Transverse colon (tissue), 4 donors: ENCODE measurements around the gene GOLT1A. TPM values are rescaled to one million over a fixed set of nuclear protein-coding genes. Genes with fewer than 3 reads are reported as not detected.
"Not testable (repeated sequence)": the region's sequence is repeated elsewhere in the genome, so short reads cannot be mapped to it uniquely, and the experiment has no call there.

ENCODE experiments used
- DNase-seq: peaks from one replicate; pipeline ENCODE4 v3.0.0-alpha.2; 2019
- H3K27ac ChIP-seq, 4 donors: fragments of 200-600 bp; sonication (generic); 2 replicates each; pipeline ENCODE4 v1.5.1; 2016 to 2018; ENCODE audit warnings: inconsistent platforms in 4 of 4
- H3K27me3 ChIP-seq: fragments of 200-600 bp; sonication (generic); 2 replicates; pipeline ENCODE4 v1.5.1; 2017; ENCODE audit warnings: inconsistent platforms
- H3K36me3 ChIP-seq, 4 donors: fragments of 200-600 bp; sonication (generic); 2 replicates each; pipeline ENCODE4 v1.5.1; 2017 to 2019; ENCODE audit warnings: inconsistent platforms in 4 of 4
- H3K4me1 ChIP-seq, 4 donors: fragments of 200-600 bp; sonication (generic); 2 replicates each; pipeline ENCODE4 v1.5.1; 2017 to 2020; ENCODE audit warnings: inconsistent platforms in 4 of 4
- H3K4me3 ChIP-seq, 4 donors: fragments of 200-600 bp; sonication (generic); 1 replicate in 1 of 4; 2 replicates in 3 of 4; pipeline versions ENCODE4 v1.5.1 to v1.6.1; 2017 to 2019; ENCODE audit warnings: inconsistent platforms in 4 of 4
- H3K9me3 ChIP-seq, 2 donors: fragments of 200-600 bp; sonication (generic); 2 replicates each; pipeline ENCODE4 v1.5.1; 2017 to 2019; ENCODE audit warnings: inconsistent platforms in 2 of 2
- CTCF ChIP-seq, 5 experiments: fragments of 200-600 bp in 3 of 5; fragments of 450-650 bp in 2 of 5; sonication (generic) in 3 of 5; IDR thresholded peaks; 1 replicate in 2 of 5; 2 replicates in 3 of 5; pipeline ENCODE4 v1.5.1; 2016 to 2017; ENCODE audit warnings: antibody characterized with exemption in 5 of 5, inconsistent platforms in 3 of 5, mild to moderate bottlenecking in 2 of 5, moderate library complexity in 1 of 5
- EP300 ChIP-seq: sonication (generic); formaldehyde crosslinking; IDR thresholded peaks from one replicate; pipeline ENCODE4 v1.6.1; 2017; ENCODE audit warnings: antibody characterized with exemption, low read depth
- POLR2A ChIP-seq: fragments of 450-650 bp; IDR thresholded peaks from one replicate; pipeline ENCODE4 v1.6.1; 2016; ENCODE audit warnings: antibody characterized with exemption, mild to moderate bottlenecking, moderate library complexity
- POLR2AphosphoS5 ChIP-seq, 3 donors: sonication (generic); formaldehyde crosslinking; IDR thresholded peaks; one replicate each; pipeline ENCODE4 v1.6.1; 2016; ENCODE audit warnings: antibody characterized with exemption in 3 of 3
- WGBS, 2 donors: methylation state at CpG; one replicate each; pipeline ENCODE4 v1.1.5; 2018; ENCODE audit warnings: low coverage in 1 of 2; 5-methylcytosine and 5-hydroxymethylcytosine counted together
- in situ Hi-C, 4 donors: fragments of 200-750 bp; cut with MboI; loops; one replicate each; pipeline versions ENCODE4 v1.15.0 to v1.15.1; 2017; ENCODE audit warnings: low sequenced_read_pairs in 3 of 4, low pct_ligation_motif_present in 1 of 4, low pct_unique_long_range_greater_than_20kb in 1 of 4
- intact Hi-C: fragments of 100-400 bp; cut with DNase I; formaldehyde crosslinking; loops from one replicate; pipeline ENCODE4 v1.15.1; 2023; ENCODE audit warnings: low total_unique reads
- total RNA-seq, 4 donors: library from RNA; depleted of rRNA; stranded (reverse); fragments of >200 nt; gene quantifications; one replicate each; pipeline ENCODE4 v1.1.0, GENCODE V29; 2016

The GOLT1A gene
- total RNA-seq, 4 donors from 2014 or later: 9.7 to 13.8 TPM; not detected in 2

- no peak for TF ChIP-seq POLR2A
- TF ChIP-seq POLR2AphosphoS5 (IDR thresholded peaks at IDR 0.05): no peak
- TF ChIP-seq EP300: no peak
- TF ChIP-seq CTCF (IDR thresholded peaks at IDR 0.05): no peak
- intact Hi-C loops (no loop called here), in situ Hi-C loops (no loop called here)
- no peaks in the 10 kb centered on the region for H3K4me1 ChIP-seq
- H3K36me3 ChIP-seq: peaks cover 0 to 18% (median 0%) of the 10 kb centered on the region in 4 donors
- H3K27me3 ChIP-seq: no peaks in the 10 kb centered on the region
- DNase-seq: no peak
- H3K27ac ChIP-seq: no peak overlapping the region
- no peak overlapping the region for H3K4me3 ChIP-seq
- 71 to 90% methylated on average over 1 of the region's 1 CpG for WGBS, 2 donors
- no peaks in the 10 kb centered on the region for H3K9me3 ChIP-seq
Observed at GRCh38 chr1:204240233-204240632, 26.4 kb upstream of the GOLT1A start.

DNA sequence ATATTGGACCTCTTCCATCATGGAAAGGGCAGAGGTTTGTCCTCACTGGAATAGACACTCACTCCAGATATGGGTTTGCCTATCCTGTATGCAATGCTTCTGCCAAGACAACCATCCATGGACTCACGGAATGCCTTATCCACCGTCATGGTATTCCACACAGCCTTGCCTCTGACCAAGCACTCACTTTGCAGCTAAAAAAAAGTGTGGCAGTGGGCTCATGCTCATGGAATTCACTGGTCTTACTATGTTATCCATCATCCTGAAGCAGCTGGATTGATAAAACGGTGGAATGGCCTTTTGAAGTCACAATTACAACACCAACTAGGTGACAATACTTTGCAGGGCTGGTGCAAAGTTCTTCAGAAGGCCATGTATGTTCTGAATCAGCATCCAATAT, 25.6 kb upstream of the GOLT1A start:
- H3K27ac ChIP-seq, H3K4me3 ChIP-seq, H3K27me3 ChIP-seq, in situ Hi-C loops, H3K4me1 ChIP-seq, intact Hi-C loops, DNase-seq, H3K9me3 ChIP-seq: not testable (repeated sequence)
- 85% methylated on average over 3 of the region's 3 CpGs; no CpG with 5 or more reads in 1 of the 2 donors for WGBS, 2 donors
- peaks cover 0 to 16% (median 0%) of the 10 kb centered on the region in 4 donors for H3K36me3 ChIP-seq

GRCh38 chr1:204238520-204238919, 24.7 kb upstream of the GOLT1A start:
- in situ Hi-C loops, H3K4me1 ChIP-seq, H3K4me3 ChIP-seq, H3K27me3 ChIP-seq, DNase-seq, intact Hi-C loops, H3K27ac ChIP-seq, H3K9me3 ChIP-seq: not testable (repeated sequence)
- 72% methylated on average over 2 of the region's 2 CpGs; no CpG with 5 or more reads in 1 of the 2 donors for WGBS, 2 donors
- peaks cover 0 to 22% (median 0%) of the 10 kb centered on the region in 4 donors for H3K36me3 ChIP-seq

DNA sequence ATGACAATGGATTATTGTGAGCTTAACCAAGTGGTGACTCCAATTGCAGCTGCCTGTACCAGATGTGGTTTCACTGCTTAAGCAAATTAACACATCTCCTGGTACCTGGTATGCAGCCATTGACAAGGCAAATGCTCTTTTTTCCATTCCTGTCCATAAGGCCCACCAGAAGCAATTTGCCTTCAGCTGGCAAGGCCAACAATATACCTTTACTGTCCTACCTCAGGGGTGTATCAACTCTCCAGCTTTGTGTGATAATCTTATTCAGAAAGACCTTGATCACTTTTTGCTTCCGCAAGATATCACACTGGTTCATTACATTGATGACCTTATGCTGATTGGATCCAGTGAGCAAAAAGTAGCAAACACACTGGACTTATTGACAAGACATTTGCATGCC, 23.7 kb upstream of the GOLT1A start:
- peaks cover 0 to 27% (median 0%) of the 10 kb centered on the region in 4 donors for H3K36me3 ChIP-seq
- 100% methylated on average over 1 of the region's 1 CpG for WGBS, 2 donors
- in situ Hi-C loops, H3K27me3 ChIP-seq, H3K27ac ChIP-seq, H3K4me1 ChIP-seq, DNase-seq, intact Hi-C loops, H3K4me3 ChIP-seq, H3K9me3 ChIP-seq: not testable (repeated sequence)

GRCh38 chr1:204232526-204232925, 18.7 kb upstream of the GOLT1A start:
- TF ChIP-seq EP300 (no peak), POLR2A (no peak), POLR2AphosphoS5 (IDR thresholded peaks at IDR 0.05) (no peak), CTCF (IDR thresholded peaks at IDR 0.05) (no peak)
- H3K9me3 ChIP-seq: no peaks in the 10 kb centered on the region
- H3K4me3 ChIP-seq: no peak overlapping the region
- in situ Hi-C loops (no loop called here), intact Hi-C loops (no loop called here)
- H3K27me3 ChIP-seq: no peaks in the 10 kb centered on the region
- no peak for DNase-seq
- no peak overlapping the region for H3K27ac ChIP-seq
- H3K4me1 ChIP-seq: peaks cover 0 to 4% (median 0%) of the 10 kb centered on the region in 4 donors
- peaks cover 0 to 31% (median 11%) of the 10 kb centered on the region in 4 donors for H3K36me3 ChIP-seq

GRCh38 chr1:204230211-204230610, 16.4 kb upstream of the GOLT1A start:
- intact Hi-C loops: no loop called here
- H3K27ac ChIP-seq: no peak overlapping the region
- no peaks in the 10 kb centered on the region for H3K27me3 ChIP-seq
- H3K4me3 ChIP-seq: no peak overlapping the region
- 91% methylated on average over 14 of the region's 14 CpGs; no CpG with 5 or more reads in 1 of the 2 donors for WGBS, 2 donors
- in situ Hi-C loops: no loop called here
- TF ChIP-seq POLR2A: no peak
- TF ChIP-seq CTCF (IDR thresholded peaks at IDR 0.05): no peak
- TF ChIP-seq EP300: no peak
- no peak for TF ChIP-seq POLR2AphosphoS5 (IDR thresholded peaks at IDR 0.05)
- no peaks in the 10 kb centered on the region for H3K9me3 ChIP-seq
- peaks cover 0 to 31% (median 11%) of the 10 kb centered on the region in 4 donors for H3K36me3 ChIP-seq
- DNase-seq: no peak
- H3K4me1 ChIP-seq: peaks cover 0 to 14% (median 7%) of the 10 kb centered on the region in 4 donors
